Neuronal stem cell (in vitro differentiated cells): ENCODE measurements around the gene GALNTL6.

Experiments
- DNase-seq: peaks from one replicate; pipeline ENCODE4 v3.0.0-alpha.2; 2013; ENCODE audit warnings: low spot score
- H2AFZ ChIP-seq: one replicate; pipeline ENCODE4 v1.6.1; 2013; ENCODE audit warnings: mild to moderate bottlenecking, low read length, inconsistent platforms
- H2AK5ac ChIP-seq: 2 replicates; pipeline ENCODE4 v1.6.1; 2013; ENCODE audit warnings: low read depth, mild to moderate bottlenecking, inconsistent platforms, low read length, moderate library complexity, mixed read lengths
- H2BK120ac ChIP-seq: 2 replicates; pipeline ENCODE4 v1.6.1; 2013; ENCODE audit warnings: low read depth, mild to moderate bottlenecking, inconsistent platforms, low read length, moderate library complexity, mixed read lengths
- H2BK12ac ChIP-seq: one replicate; pipeline ENCODE4 v1.6.1; 2013; ENCODE audit warnings: low read length, inconsistent platforms
- H2BK15ac ChIP-seq: 2 replicates; pipeline ENCODE4 v1.6.1; 2013; ENCODE audit warnings: mild to moderate bottlenecking, low read length, inconsistent platforms, mixed read lengths
- H2BK5ac ChIP-seq: one replicate; pipeline ENCODE4 v1.6.1; 2013; ENCODE audit warnings: inconsistent platforms, mild to moderate bottlenecking, low read length, moderate library complexity
- H3K14ac ChIP-seq: one replicate; pipeline ENCODE4 v1.6.1; 2013; ENCODE audit warnings: low read length, inconsistent platforms
- H3K18ac ChIP-seq: 2 replicates; pipeline ENCODE4 v1.6.1; 2013; ENCODE audit warnings: low read length, inconsistent platforms
- H3K23ac ChIP-seq: 2 replicates; pipeline ENCODE4 v1.6.1; 2013; ENCODE audit warnings: low read depth, mild to moderate bottlenecking, mixed read lengths, low read length, inconsistent platforms; ENCODE audit not compliant: poor library complexity
- H3K27ac ChIP-seq: replicated peaks from 3 replicates; pipeline ENCODE4 v1.5.1; 2013; ENCODE audit warnings: low read length, inconsistent platforms
- H3K27me3 ChIP-seq, 3 experiments: 2 replicates each; pipeline ENCODE4 v1.6.1; 2013; ENCODE audit warnings: low read length in 3 of 3, mild to moderate bottlenecking in 2 of 3, inconsistent platforms in 1 of 3, low read depth in 1 of 3, mixed read lengths in 1 of 3, moderate library complexity in 1 of 3; ENCODE audit not compliant: control insufficient read depth in 3 of 3, insufficient read depth in 3 of 3
- H3K36me3 ChIP-seq, 2 donors: replicated peaks in 1 of 2; 2 replicates each; pipeline ENCODE4 v1.6.1; 2013; ENCODE audit warnings: low read length in 2 of 2; ENCODE audit not compliant: control insufficient read depth in 2 of 2, insufficient read depth in 2 of 2
- H3K4ac ChIP-seq: 2 replicates; pipeline ENCODE4 v1.6.1; 2013; ENCODE audit warnings: inconsistent platforms, mild to moderate bottlenecking, low read length, moderate library complexity
- H3K4me1 ChIP-seq, 2 donors: 1 replicate in 1 of 2; 2 replicates in 1 of 2; pipeline ENCODE4 v1.6.1; 2013; ENCODE audit warnings: low read length in 2 of 2, low read depth in 1 of 2; ENCODE audit not compliant: control insufficient read depth in 2 of 2, insufficient read depth in 1 of 2
- H3K4me2 ChIP-seq: one replicate; pipeline ENCODE4 v1.6.1; 2013; ENCODE audit warnings: mild to moderate bottlenecking, low read length, inconsistent platforms; ENCODE audit not compliant: insufficient read depth, poor library complexity, severe bottlenecking
- H3K4me3 ChIP-seq, 2 donors: 2 replicates each; pipeline ENCODE4 v1.5.1; 2013; ENCODE audit warnings: low read length in 2 of 2, mild to moderate bottlenecking in 2 of 2, inconsistent platforms in 1 of 2, moderate library complexity in 1 of 2
- H3K79me1 ChIP-seq: one replicate; pipeline ENCODE4 v1.6.1; 2013; ENCODE audit warnings: low read depth, mild to moderate bottlenecking, inconsistent platforms, low read length, moderate library complexity
- H3K9ac ChIP-seq: one replicate; pipeline ENCODE4 v1.6.1; 2013; ENCODE audit warnings: mild to moderate bottlenecking, low read depth, low read length, inconsistent platforms; ENCODE audit not compliant: poor library complexity
- H3K9me3 ChIP-seq, 2 donors: replicated peaks in 1 of 2; 2 replicates each; pipeline versions ENCODE3 to v1.6.1; 2013; ENCODE audit warnings: low read length in 2 of 2, mild to moderate bottlenecking in 2 of 2, inconsistent platforms in 1 of 2, low read depth in 1 of 2, mixed read lengths in 1 of 2, moderate library complexity in 1 of 2; ENCODE audit not compliant: control insufficient read depth in 2 of 2, insufficient read depth in 1 of 2
- H4K8ac ChIP-seq: one replicate; pipeline ENCODE4 v1.6.1; 2013; ENCODE audit warnings: low read depth, mild to moderate bottlenecking, inconsistent platforms, low read length, moderate library complexity
- H4K91ac ChIP-seq: one replicate; pipeline ENCODE4 v1.6.1; 2013; ENCODE audit warnings: low read length, low read depth, mild to moderate bottlenecking, inconsistent platforms; ENCODE audit not compliant: poor library complexity
- WGBS, 2 donors: extraction: QIAGEN DNeasy Blood & Tissue Kit; methylation state at CpG; one replicate each; pipeline ENCODE4 v1.1.7; 2013; ENCODE audit warnings: missing lambda C conversion rate in 2 of 2, mixed read lengths in 1 of 2; ENCODE audit not compliant: insufficient read length in 2 of 2, insufficient replicate concordance in 1 of 2; ENCODE audit errors: extremely low coverage in 2 of 2; 5-methylcytosine and 5-hydroxymethylcytosine counted together

GALNTL6 gene

GRCh38 chr4:172858731-172859230, 1045.6 kb downstream of the GALNTL6 start:
- Histone ChIP-seq H3K36me3 (no peaks in the 10 kb centered on the region), H2AK5ac (no peak overlapping the region), H4K8ac (no peak overlapping the region), H3K23ac (no peak overlapping the region), H3K27ac (no peak overlapping the region), H3K4me1 (peaks cover 0 to 8% of the 10 kb centered on the region in 2 donors), H3K4me3 (no peak overlapping the region), H2AFZ (no peak overlapping the region), H3K9me3 (peaks cover 0 to 6% of the 10 kb centered on the region in 2 donors), H4K91ac (no peak overlapping the region), H3K4me2 (no peak overlapping the region), H3K14ac (no peak overlapping the region), H2BK5ac (no peak overlapping the region), H2BK12ac (no peak overlapping the region), H3K27me3 (no peaks in the 10 kb centered on the region), H3K9ac (no peak overlapping the region), H2BK15ac (no peak overlapping the region), H3K18ac (no peak overlapping the region), H3K4ac (no peak overlapping the region), H2BK120ac (no peak overlapping the region), H3K79me1 (no peaks in the 10 kb centered on the region)
- no peak for DNase-seq
- WGBS, 2 donors, result no CpG with 5 or more reads among the region's 3 CpGs

DNA sequence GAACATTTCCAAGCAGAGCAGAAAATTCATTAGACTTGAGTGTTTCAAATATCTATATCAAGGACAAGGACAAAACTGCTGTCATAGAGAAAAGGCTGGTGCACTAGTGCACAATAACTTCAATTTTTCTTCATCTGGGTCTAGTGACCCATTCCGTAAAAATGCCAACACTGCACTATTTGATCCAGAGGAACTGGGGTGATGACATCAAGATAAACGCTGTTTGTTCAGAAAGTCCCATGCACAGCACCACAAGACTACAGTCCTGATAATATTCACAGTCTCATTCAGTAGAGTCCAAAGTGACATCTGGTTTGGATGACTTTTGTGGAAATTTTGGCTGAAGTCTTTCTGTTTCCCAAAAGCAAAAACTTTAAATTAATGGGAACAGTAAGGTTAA, 1051.9 kb downstream of the GALNTL6 start:
- no peak overlapping the region for H2BK15ac ChIP-seq
- no peak overlapping the region for H3K27ac ChIP-seq
- H3K4me3 ChIP-seq, result no peak overlapping the region
- H3K23ac ChIP-seq, result no peak overlapping the region
- no peak for DNase-seq
- no peaks in the 10 kb centered on the region for H3K79me1 ChIP-seq
- no peak overlapping the region for H2AFZ ChIP-seq
- no peaks in the 10 kb centered on the region for H3K27me3 ChIP-seq
- no peak overlapping the region for H3K14ac ChIP-seq
- no peak overlapping the region for H2BK12ac ChIP-seq
- no peaks in the 10 kb centered on the region for H3K36me3 ChIP-seq
- WGBS, 2 donors, result no CpG with 5 or more reads among the region's 2 CpGs
- H3K4ac ChIP-seq, result no peak overlapping the region
- H4K91ac ChIP-seq, result no peak overlapping the region
- H2AK5ac ChIP-seq, result no peak overlapping the region
- no peak overlapping the region for H2BK120ac ChIP-seq
- no peak overlapping the region for H3K4me2 ChIP-seq
- peaks cover 0 to 14% of the 10 kb centered on the region in 2 donors for H3K4me1 ChIP-seq
- no peak overlapping the region for H4K8ac ChIP-seq
- H3K9ac ChIP-seq, result no peak overlapping the region
- H3K9me3 ChIP-seq, result peaks cover 0 to 6% of the 10 kb centered on the region in 2 donors
- H2BK5ac ChIP-seq, result no peak overlapping the region
- no peak overlapping the region for H3K18ac ChIP-seq

DNA sequence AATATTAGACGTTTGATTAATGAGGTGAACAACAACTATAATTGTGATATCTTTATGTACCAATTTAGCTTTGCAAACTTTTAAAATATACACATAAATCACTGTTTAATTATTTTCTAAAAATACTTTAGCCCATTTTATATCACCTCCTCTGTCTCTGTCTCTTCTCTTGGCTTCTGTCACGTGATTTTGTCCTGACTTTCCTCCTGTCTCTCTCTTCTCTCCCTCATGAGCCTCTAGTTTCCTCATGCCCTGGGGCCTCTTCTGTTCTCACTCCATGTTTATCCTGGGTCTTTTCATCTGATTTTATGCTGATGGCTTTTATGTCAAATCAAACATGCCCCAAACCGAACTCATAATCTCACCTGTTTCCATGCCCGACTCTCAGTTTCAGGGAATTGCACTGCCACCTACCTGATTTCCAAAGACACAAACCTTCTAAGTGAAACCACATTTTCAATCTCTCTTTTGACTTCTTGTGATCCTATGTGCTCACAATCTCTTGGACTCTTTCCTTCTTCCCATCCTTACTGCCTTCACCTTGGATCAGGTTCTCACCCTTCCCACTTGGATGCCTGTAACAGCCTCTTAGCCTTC, 1052.4 kb downstream of the GALNTL6 start:
- Histone ChIP-seq H3K18ac (no peak overlapping the region), H4K91ac (no peak overlapping the region), H3K4me1 (peaks cover 0 to 14% of the 10 kb centered on the region in 2 donors), H2BK120ac (no peak overlapping the region), H3K9ac (no peak overlapping the region), H3K4me3 (no peak overlapping the region), H2BK5ac (no peak overlapping the region), H4K8ac (no peak overlapping the region), H3K4ac (no peak overlapping the region), H2BK15ac (no peak overlapping the region), H3K27me3 (no peaks in the 10 kb centered on the region), H3K9me3 (peaks cover 0 to 6% of the 10 kb centered on the region in 2 donors), H3K14ac (no peak overlapping the region), H3K4me2 (no peak overlapping the region), H3K27ac (no peak overlapping the region), H2BK12ac (no peak overlapping the region), H3K36me3 (no peaks in the 10 kb centered on the region), H3K79me1 (no peaks in the 10 kb centered on the region), H2AK5ac (no peak overlapping the region), H3K23ac (no peak overlapping the region), H2AFZ (no peak overlapping the region)
- no CpG with 5 or more reads among the region's 4 CpGs for WGBS, 2 donors
- DNase-seq, result no peak

- Histone ChIP-seq H2BK12ac (no peak overlapping the region), H2AFZ (no peak overlapping the region), H3K4me2 (no peak overlapping the region), H3K79me1 (no peaks in the 10 kb centered on the region), H3K27ac (no peak overlapping the region), H3K4me1 (peaks cover 0 to 14% of the 10 kb centered on the region in 2 donors), H3K4me3 (no peak overlapping the region), H4K8ac (no peak overlapping the region), H2BK15ac (no peak overlapping the region), H2BK120ac (no peak overlapping the region), H3K9me3 (peaks cover 0 to 6% of the 10 kb centered on the region in 2 donors), H3K18ac (no peak overlapping the region), H3K27me3 (no peaks in the 10 kb centered on the region), H3K4ac (no peak overlapping the region), H3K36me3 (no peaks in the 10 kb centered on the region), H4K91ac (no peak overlapping the region), H2AK5ac (no peak overlapping the region), H3K9ac (no peak overlapping the region), H3K23ac (no peak overlapping the region), H2BK5ac (no peak overlapping the region), H3K14ac (no peak overlapping the region)
- DNase-seq, result no peak
- no CpG with 5 or more reads among the region's 4 CpGs for WGBS, 2 donors
Measured at GRCh38 chr4:172866421-172866820, 1053.2 kb downstream of the GALNTL6 start.
